Measurements from ENCODE around the gene PTMS.

The PTMS gene

GRCh38 chr12:6788972-6789924 lies 23.1 kb downstream of the PTMS start, which contains the start of gene CD4:
Gene CD4, plus strand, starts transcription at chr12:6789528. Its CDS starts 10,611 bp downstream, at chr12:6800139.
- no peak for DNase-seq (ENCODE audit: low read depth)

- DNase-seq (ENCODE audit: low read depth): no peak
These were observed 24.5 kb downstream of the PTMS start for GRCh38 chr12:6790496-6791150.

- DNase-seq (ENCODE audit: low read depth): no peak
These were observed 25.9 kb downstream of the PTMS start for GRCh38 chr12:6791931-6792520.

- no peak for DNase-seq (ENCODE audit: low read depth)
These were observed 26.5 kb downstream of the PTMS start for GRCh38 chr12:6792522-6793201.

- no peak for DNase-seq (ENCODE audit: low read depth)
These were observed 28.9 kb downstream of the PTMS start for GRCh38 chr12:6795088-6795487.

GRCh38 chr12:6796576-6796975 lies 30.4 kb downstream of the PTMS start:
- DNase-seq (ENCODE audit: low read depth): no peak

GRCh38 chr12:6799147-6799546 lies 33.0 kb downstream of the PTMS start:
- no peak for DNase-seq (ENCODE audit: low read depth)

- DNase-seq (ENCODE audit: low read depth): no peak
These were observed 41.0 kb downstream of the PTMS start for GRCh38 chr12:6807170-6807569.

- DNase-seq (ENCODE audit: low read depth): no peak
These were observed 42.9 kb downstream of the PTMS start for GRCh38 chr12:6809056-6809455.

- no peak for DNase-seq (ENCODE audit: low read depth)
These were observed 44.6 kb downstream of the PTMS start for GRCh38 chr12:6810758-6811157.

GRCh38 chr12:6813363-6813762 lies 47.2 kb downstream of the PTMS start:
- no peak for DNase-seq (ENCODE audit: low read depth)

GRCh38 chr12:6816598-6816997 lies 50.4 kb downstream of the PTMS start:
- DNase-seq (ENCODE audit: low read depth): no peak

- DNase-seq (ENCODE audit: low read depth): no peak
These were observed 50.9 kb downstream of the PTMS start for GRCh38 chr12:6817098-6817497.

- no peak for DNase-seq (ENCODE audit: low read depth)
These were observed 51.5 kb downstream of the PTMS start for GRCh38 chr12:6817662-6818157.

GRCh38 chr12:6818222-6818621 lies 52.1 kb downstream of the PTMS start:
- DNase-seq (ENCODE audit: low read depth): no peak

GRCh38 chr12:6818645-6819044 lies 52.5 kb downstream of the PTMS start:
- DNase-seq (ENCODE audit: low read depth): no peak

- DNase-seq (ENCODE audit: low read depth): no peak
These were observed 53.2 kb downstream of the PTMS start for GRCh38 chr12:6819106-6820030.

GRCh38 chr12:6820166-6820565 lies 54.0 kb downstream of the PTMS start:
- DNase-seq (ENCODE audit: low read depth): no peak

All from stimulated activated CD8-positive, alpha-beta memory T cell treated with anti-CD3 and anti-CD28 coated beads, Interleukin-15, amount 100 ng/mL, for 1 hour (primary cell).